GM23338 (cell line): Measurements from ENCODE around the gene HNF1B. TPM values are rescaled to one million over a fixed set of nuclear protein-coding genes. Genes with fewer than 3 reads are reported as not detected.

Experiments used
- ATAC-seq: fragments of 200-7000 bp; cut with Tn5 transposase; 3 replicates; pipeline ENCODE4 v1.9.1; 2020
- DNase-seq: peaks from one replicate; pipeline ENCODE4 v3.0.0-alpha.2; 2015; ENCODE audit warnings: low spot score
- H2AFZ ChIP-seq: fragments of 200-600 bp; sonication (generic); 2 replicates; pipeline ENCODE4 v1.8.0; 2016; ENCODE audit warnings: antibody characterized with exemption, mild to moderate bottlenecking, moderate library complexity
- H3F3A ChIP-seq: fragments of 200-600 bp; sonication (generic); replicated peaks from 2 replicates; pipeline ENCODE4 v1.8.0; 2017; ENCODE audit warnings: antibody characterized with exemption, mixed run types, low read depth
- H3K27ac ChIP-seq: fragments of 200-600 bp; sonication (generic); 2 replicates; pipeline ENCODE4 v1.6.1; 2016; ENCODE audit warnings: low read depth
- H3K27me3 ChIP-seq: fragments of 200-600 bp; sonication (generic); 2 replicates; pipeline ENCODE4 v1.8.0; 2016; ENCODE audit warnings: mild to moderate bottlenecking, mixed run types, moderate library complexity; ENCODE audit not compliant: insufficient read depth
- H3K36me3 ChIP-seq: fragments of 200-600 bp; sonication (generic); 2 replicates; pipeline ENCODE4 v1.8.0; 2016; ENCODE audit warnings: mild to moderate bottlenecking; ENCODE audit not compliant: insufficient read depth
- H3K4me1 ChIP-seq: fragments of 200-600 bp; sonication (generic); 2 replicates; pipeline ENCODE4 v1.8.0; 2016; ENCODE audit warnings: mild to moderate bottlenecking, moderate library complexity; ENCODE audit not compliant: insufficient read depth
- H3K4me2 ChIP-seq: fragments of 200-600 bp; sonication (generic); 2 replicates; pipeline ENCODE4 v1.7.1; 2017; ENCODE audit warnings: mixed run types
- H3K4me3 ChIP-seq: fragments of 200-600 bp; sonication (generic); 2 replicates; pipeline ENCODE4 v1.6.1; 2016; ENCODE audit warnings: mixed run types
- H3K79me2 ChIP-seq: fragments of 200-600 bp; sonication (generic); replicated peaks from 2 replicates; pipeline ENCODE4 v1.8.0; 2017; ENCODE audit warnings: mild to moderate bottlenecking; ENCODE audit not compliant: insufficient read depth
- H3K9me2 ChIP-seq: fragments of 200-600 bp; sonication (generic); 2 replicates; pipeline ENCODE4 v1.8.0; 2017; ENCODE audit not compliant: insufficient read depth
- H4K20me1 ChIP-seq: fragments of 200-600 bp; sonication (generic); replicated peaks from 2 replicates; pipeline ENCODE4 v1.8.0; 2017; ENCODE audit warnings: mild to moderate bottlenecking; ENCODE audit not compliant: insufficient read depth
- H3K27ac Mint-ChIP-seq: 2 replicates; pipeline ENCODE4 v1.8.0; 2020; ENCODE audit warnings: inconsistent platforms, mild to moderate bottlenecking, moderate library complexity, mixed read lengths
- H3K27me3 Mint-ChIP-seq: 3 replicates; pipeline ENCODE4 v1.8.0; 2022; ENCODE audit warnings: low read depth, mild to moderate bottlenecking, moderate library complexity, mixed read lengths, inconsistent platforms; ENCODE audit not compliant: insufficient read depth, poor library complexity
- H3K36me3 Mint-ChIP-seq: 3 replicates; pipeline ENCODE4 v1.8.0; 2021; ENCODE audit warnings: low read depth, mild to moderate bottlenecking, inconsistent platforms, moderate library complexity, mixed read lengths
- H3K4me1 Mint-ChIP-seq: 3 replicates; pipeline ENCODE4 v1.8.0; 2020; ENCODE audit warnings: mild to moderate bottlenecking, inconsistent platforms, mixed read lengths
- H3K4me3 Mint-ChIP-seq: 3 replicates; pipeline ENCODE4 v1.8.0; 2021; ENCODE audit warnings: moderate library complexity, mild to moderate bottlenecking, inconsistent platforms, mixed read lengths
- H3K9me3 Mint-ChIP-seq: 3 replicates; pipeline ENCODE4 v1.8.0; 2020; ENCODE audit warnings: moderate library complexity, mild to moderate bottlenecking, inconsistent platforms, mixed read lengths
- CREB1 ChIP-seq: fragments of 250-450 bp; sonication (Bioruptor Pico); IDR thresholded peaks from 2 replicates; pipeline ENCODE4 v1.5.0; 2020; ENCODE audit warnings: low read depth, mild to moderate bottlenecking, moderate library complexity
- ETS1 ChIP-seq: IDR thresholded peaks from 2 replicates; pipeline ENCODE4 v1.6.1; 2016; ENCODE audit warnings: antibody characterized with exemption
- REST ChIP-seq: IDR thresholded peaks from one replicate; pipeline ENCODE4 v1.6.1; 2018; ENCODE audit warnings: antibody characterized with exemption; ENCODE audit not compliant: unreplicated experiment
- STAT1 ChIP-seq: IDR thresholded peaks from one replicate; pipeline ENCODE4 v1.6.1; 2016; ENCODE audit warnings: antibody characterized with exemption; ENCODE audit not compliant: unreplicated experiment
- ZNF462 ChIP-seq: fragments of 250-450 bp; sonication (Bioruptor Pico); IDR thresholded peaks from 2 replicates; pipeline ENCODE4 v1.5.0; 2020; ENCODE audit warnings: mild to moderate bottlenecking, moderate library complexity
- polyA plus RNA-seq: library from polyadenylated mRNA; unstranded; fragments of >200 nt; fragmentation: Nextera tagmentation; extraction: Ambion mirVana; gene quantifications from 2 replicates; pipeline ENCODE4 v1.2.1, GENCODE V29; 2016
- total RNA-seq: library from RNA; depleted of rRNA; stranded (reverse); fragments of >200 nt; shearing (Covaris generic); gene quantifications from 2 replicates; pipeline ENCODE4 v1.2.3, GENCODE V29; 2014

Gene HNF1B
- total and polyA plus RNA-seq, 2 experiments from 2014 or later, result 0.07 to 0.19 TPM

GRCh38 chr17:37762666-37763065 is 17.8 kb upstream of the HNF1B start (continued):
- TF ChIP-seq ZNF462 (CRISPR knock-in tag), result no peak
- no peak for TF ChIP-seq CREB1 (CRISPR knock-in tag)
- TF ChIP-seq STAT1, result no peak
- TF ChIP-seq ETS1, result no peak

- H3K79me2 ChIP-seq, result no peaks in the 10 kb centered on the region
- DNase-seq, result no peak
- Mint-ChIP-seq H3K36me3 (no peaks in the 10 kb centered on the region), H3K4me3 (no peak overlapping the region), H3K27ac (no peak overlapping the region), H3K27me3 (peaks cover 10% of the 10 kb centered on the region), H3K4me1 (no peaks in the 10 kb centered on the region), H3K9me3 (no peaks in the 10 kb centered on the region; the same call in 1 of the 3 replicates)
- no peaks in the 10 kb centered on the region for H3K4me1 ChIP-seq
- H3K27me3 ChIP-seq, result no peaks in the 10 kb centered on the region
- H2AFZ ChIP-seq, result no peak overlapping the region
- H3K4me3 ChIP-seq, result no peak overlapping the region
- no peak for ATAC-seq
- no peaks in the 10 kb centered on the region for H3K9me2 ChIP-seq
- no peak overlapping the region for H3K4me2 ChIP-seq
- H3K36me3 ChIP-seq, result no peaks in the 10 kb centered on the region
- H3F3A ChIP-seq, result no peaks in the 10 kb centered on the region
- no peaks in the 10 kb centered on the region for H4K20me1 ChIP-seq
- H3K27ac ChIP-seq, result no peak overlapping the region
- TF ChIP-seq ZNF462 (CRISPR knock-in tag) (no peak), REST (no peak)
Observed at GRCh38 chr17:37761961-37762360, 17.1 kb upstream of the HNF1B start.
